Amniotic stem cell (primary cell): ENCODE results near the gene IFITM5.

ENCODE experiments used
- DNase-seq: peaks from one replicate; lab custom pipeline; 2025; lab: John Stamatoyannopoulos, UW

The IFITM5 gene

DNA sequence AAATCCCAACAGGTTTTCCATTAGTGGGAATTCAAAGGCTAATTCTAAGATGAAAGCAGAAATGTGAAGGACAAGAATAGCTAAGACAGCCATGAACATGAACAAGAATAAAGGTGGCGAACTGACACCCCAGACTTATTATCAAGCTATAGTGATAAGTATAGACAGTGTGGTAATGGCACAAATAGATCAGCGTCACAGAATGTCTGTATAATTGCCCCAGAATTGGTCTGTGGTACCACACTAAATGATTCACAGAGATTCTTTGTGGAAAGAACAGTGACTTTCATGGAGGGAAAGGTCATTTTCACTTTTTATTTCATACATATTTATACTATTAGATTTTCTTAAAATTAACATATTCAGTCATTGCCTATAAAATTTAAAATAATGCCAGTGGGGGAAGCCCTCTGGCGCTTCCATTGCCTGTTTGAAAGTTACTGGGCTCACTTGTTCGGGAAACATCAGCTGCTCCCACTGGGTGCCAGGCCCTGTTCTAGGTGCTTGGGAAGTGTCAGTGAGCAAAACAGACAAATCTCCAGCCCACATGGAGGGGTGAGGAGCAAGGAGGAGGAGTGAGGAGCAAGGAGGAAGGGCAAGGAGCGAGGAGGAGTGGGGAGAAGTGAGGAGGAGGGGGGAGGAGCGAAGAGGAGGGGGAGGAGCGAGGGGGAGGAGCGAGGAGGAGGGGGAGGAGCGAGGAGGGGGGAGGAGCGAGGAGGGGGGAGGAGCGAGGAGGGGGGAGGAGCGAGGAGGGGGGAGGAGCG, 32.5 kb downstream of the IFITM5 start:
- no peak for DNase-seq

DNA sequence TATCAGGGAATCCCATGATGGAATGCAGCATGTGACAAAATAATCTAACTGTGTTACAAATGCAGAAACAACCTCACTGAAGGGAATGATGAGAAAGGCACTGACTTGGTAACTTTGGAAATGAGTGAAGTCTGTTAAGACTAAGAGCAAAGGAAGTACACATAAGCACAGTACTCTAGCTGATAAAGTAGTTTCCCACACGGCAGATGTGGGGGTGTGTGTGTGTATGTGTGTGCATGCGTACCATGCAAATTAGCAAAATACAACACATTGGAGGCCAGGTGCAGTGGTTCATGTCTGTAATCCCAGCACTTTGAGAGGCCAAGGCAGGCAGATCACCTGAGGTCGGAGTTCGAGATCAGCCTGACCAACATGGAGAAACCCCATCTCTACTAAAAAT, 37.7 kb downstream of the IFITM5 start:
- no peak for DNase-seq

DNA sequence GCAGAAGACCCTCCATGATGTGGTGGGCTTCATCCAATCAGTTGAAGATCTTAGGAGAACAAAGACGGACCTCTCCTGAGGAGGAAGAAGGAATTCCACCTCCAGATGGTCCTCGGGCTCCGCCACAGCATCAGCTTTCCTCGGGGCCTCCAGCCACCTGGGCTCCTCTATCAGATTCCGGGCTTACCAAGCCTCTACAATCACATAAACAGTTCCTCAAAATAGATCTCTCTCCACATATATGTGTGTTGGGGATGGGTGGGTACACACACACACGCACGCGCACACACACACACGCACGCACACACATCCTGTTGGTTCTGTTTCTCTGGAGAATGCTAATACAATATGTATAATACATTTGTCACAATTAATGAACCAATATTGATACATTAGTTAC, 39.9 kb downstream of the IFITM5 start:
- no peak for DNase-seq

DNA sequence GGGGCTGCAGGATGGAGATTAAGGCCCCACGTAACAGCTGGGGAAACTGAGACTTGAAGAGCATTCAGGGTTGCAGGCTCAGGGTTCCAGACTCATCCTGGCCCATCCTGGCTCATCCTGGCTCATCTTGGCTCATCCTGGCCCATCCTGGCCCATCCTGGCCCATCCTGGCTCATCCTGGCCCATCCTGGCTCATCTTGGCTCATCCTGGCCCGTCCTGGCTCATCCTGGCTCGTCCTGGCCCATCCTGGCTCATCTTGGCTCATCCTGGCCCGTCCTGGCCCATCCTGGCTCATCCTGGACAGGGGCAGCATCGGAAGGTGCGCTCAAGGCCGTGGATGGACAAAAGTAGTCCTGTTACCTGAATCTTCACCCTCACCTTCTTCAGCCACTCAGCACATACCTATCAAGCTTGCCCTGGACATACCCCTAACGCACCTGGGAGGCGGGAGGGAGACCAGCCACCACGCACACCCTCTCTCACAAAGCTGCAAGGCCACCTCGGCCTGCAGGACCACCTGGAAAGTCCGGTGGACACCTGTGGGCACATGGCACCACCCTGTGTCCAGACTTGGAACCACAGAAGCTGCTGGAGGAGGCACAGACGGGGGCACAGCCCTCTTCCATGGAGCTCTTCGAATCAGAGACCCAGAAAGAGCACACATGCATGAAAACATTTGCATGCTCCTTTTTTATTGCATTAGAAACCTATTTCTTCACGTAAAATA, 41.4 kb downstream of the IFITM5 start:
- DNase-seq: no peak

DNA sequence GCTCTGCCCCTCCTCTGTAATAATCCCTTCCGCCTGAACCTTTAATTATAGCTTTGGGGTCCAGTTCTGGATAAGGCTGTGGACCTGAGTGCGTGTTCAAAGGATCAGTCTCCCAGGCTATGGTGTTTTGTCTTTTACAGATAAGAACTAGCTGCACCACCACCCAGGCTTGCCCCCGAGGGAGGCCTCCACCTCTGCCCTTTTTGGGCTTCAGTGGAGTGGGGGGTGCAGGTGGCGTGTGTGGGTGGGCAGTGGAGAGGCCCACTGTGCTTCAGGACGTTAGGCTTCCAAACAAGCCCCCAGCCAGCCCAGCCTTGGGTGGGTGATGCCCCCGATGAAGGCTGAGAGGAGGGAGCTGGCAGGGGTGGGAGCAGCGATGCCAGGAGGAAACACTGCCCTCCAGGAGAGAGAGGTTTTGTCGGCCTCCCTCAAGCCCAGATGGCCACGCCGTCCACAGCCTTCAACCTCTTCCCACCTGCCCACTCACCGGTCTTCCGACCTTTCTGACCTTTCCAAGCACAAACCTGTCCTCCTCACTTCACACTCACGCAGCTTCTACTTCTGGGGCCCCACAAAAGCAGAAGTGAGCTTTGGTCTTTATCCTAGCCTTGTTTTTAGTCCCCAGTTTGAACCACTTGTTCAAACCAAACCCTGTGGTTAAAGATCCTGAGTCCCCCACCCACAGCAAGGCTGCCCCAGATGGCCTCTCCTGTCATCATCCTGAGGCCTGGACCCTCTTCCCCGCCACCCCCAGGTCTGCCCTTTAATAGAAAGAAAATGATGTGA, 42.2 kb downstream of the IFITM5 start:
- DNase-seq: no peak

DNA sequence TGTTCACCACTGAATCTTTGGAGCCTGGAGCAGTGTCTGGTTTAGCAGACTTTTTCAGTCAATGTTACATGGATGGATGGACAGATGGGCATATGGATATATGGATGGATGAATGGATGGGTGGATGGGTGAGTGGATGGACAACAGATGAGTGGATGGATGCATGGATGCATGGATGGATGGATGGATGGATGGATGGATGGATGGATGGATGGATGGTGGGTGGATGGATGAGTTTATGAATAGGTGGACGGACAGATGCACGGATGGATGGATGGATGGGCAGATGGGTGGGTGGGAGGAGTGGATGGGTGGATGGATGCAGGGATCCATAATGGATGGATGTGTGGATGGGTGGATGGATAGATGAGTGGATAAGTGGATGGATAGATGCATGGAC, 43.5 kb downstream of the IFITM5 start:
- no peak for DNase-seq

DNA sequence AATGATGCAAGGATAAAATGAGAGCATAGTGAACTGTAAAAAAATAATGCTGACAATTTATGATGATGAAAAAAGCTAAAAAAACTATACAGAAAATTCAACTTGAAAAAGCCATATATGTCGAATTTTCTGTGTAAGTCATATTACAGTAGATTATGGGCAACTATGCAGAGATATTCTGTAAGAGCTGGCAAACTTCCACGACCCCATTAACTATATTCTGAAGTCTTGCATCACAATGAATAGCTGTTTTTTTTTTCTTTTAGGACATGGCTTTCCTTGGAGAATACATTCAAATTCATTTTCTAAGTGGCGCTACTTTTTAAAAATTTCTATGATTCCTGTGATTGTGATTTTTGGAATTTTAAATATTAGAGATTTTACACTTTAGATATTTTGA, 44.1 kb downstream of the IFITM5 start:
- no peak for DNase-seq

DNA sequence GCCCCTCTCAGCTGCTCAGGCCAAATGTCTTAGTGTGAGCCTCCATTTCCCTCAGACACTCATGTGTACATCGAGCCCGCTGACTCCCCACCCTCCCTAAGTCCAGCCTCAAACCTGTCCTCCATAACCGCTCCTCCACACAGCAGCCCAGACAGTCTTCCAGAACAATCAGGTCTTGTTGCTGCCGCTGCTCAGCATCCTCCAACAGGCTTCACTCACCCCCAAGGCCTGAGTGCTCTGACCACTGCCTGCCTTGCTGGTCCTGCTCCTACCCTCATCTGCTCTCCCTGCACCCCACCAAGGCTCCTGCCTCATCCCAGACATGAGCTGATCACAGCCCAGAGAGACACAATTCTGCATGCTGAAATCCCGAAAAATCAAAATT, 45.4 kb downstream of the IFITM5 start:
- DNase-seq: no peak

DNA sequence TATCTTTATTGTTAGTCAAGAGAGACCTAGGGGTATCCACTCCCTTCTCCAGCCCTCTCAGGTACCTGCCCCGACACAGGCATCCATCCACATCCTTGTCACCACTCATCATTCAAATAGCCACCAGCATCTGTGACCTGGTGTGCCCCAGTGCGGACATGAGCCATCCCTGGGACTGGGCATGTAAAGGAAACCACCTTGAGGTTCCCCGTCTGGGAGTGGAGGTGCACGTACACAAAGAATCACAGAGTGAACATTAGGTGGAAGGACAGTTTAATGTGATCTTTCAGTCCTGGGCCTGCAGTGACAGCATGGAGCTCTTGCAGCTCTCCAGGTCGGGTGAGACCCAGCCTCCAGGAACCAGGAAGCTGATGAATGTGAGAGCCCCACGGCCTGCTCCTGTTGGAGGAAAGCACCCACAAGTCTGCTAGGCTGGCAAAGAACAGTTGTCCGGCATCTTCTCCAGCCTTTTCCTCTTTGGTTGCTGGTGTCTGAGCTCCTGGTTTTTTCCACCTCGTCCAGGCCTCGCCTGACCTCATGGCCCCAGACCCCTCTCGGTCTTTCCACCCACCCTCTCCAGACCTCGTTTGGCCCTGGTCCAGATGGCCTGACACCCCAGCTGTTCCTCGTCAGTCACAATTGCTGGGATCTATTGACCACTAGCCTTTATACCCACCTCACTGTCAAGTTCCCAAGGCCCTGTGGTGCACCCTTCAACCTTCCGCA, 46.0 kb downstream of the IFITM5 start:
- no peak for DNase-seq

DNA sequence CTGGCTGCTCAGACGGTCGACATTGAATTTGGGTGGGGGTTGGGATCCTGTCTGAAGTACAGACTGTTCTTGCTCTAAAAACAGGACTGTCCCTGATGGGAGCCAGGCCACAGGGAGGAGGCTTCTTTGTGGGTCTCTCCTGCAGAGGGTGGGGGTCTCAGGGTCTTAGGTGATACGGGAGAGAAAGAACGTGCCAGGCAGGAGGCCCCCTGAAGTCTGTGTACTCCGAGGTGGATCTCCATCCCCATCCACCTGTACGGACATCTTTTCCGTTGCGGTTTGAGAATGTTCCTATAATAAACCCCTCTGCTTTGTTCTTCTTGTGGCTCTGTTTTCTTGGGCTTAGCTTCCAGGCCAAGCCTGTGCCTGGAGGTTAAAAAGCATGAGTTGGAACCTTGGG, 46.7 kb downstream of the IFITM5 start:
- no peak for DNase-seq

DNA sequence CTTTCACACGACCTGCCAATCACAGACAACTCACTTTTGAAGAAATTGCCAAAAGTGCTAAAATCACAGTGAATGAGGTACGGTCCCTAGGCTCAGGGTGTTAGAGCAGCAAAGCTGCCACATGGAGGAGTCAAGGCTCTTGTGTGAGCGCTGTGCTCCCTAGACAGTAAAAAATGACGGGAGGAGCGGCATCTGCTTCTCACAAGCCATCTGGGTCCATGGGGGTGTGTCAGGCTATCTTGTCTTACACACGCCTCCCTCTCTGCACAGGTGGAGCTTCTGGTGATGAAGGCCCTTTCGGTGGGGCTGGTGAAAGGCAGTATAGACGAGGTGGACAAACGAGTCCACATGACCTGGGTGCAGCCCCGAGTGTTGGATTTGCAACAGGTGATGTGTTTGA, 47.8 kb downstream of the IFITM5 start:
- DNase-seq: no peak

DNA sequence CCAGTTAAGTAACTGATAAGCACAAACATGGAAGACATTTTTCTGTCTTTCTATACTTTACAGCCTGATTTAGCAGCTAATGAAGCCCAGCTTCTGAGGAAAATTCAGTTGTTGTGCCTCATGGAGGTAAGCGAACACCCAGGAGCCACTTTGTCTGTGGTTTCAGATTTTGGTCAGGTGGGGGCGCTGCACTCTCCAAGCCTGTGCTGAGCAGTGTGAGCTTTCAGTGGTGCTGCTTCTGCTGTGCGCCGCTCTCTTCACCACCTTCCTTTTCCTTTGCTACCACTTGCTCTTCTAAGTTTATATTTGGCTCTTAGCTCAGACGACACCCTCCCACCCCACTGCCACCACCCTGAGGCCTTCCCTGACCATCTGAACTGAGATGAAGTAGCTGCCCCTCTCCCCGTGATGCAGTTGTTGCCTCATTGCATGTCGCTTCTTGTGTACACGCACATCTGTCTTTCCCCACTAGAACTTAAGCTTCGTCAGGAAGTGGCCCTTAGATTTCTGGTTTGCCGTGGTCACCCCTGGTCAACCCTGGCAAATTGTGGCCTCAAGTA, 48.5 kb downstream of the IFITM5 start:
- no peak for DNase-seq

DNA sequence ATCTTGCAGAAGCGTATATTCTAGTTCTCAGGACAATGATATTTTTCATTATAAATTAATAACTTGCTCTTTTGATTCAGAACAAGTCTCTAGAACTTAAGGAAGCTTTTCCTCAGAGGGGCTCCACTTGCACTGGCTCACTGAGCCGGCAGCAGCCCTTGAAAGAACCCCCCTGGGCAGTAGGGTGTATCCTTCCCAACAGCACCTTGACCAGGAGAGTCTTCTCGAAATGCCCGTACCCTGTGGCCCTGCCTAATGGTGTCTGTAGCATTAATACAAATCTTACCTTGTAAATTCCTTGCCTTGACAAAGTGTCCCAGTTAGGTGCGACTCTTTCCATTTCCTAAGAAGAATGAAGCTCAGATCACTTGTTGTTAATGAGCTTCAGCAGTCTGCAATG, 49.1 kb downstream of the IFITM5 start:
- no peak for DNase-seq

DNA sequence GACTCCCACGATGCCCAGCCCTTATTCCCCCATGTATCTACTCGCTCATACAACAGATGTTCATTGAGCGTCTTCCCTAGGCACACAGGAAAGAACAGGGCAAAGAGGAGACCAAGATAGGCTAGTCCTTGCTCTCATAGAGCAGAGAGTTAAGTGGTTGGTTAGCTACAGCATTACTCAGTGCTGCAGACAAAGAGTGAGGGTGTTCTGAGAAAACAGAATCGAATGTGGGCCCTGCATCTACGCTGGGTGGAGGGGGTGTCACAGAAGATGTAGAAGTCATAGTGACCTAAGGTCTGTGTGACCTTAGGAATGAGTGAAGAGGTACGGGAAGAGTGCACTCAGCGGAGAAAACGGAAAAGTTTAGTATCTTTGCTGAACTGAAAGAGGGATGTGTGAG, 50.3 kb downstream of the IFITM5 start:
- DNase-seq: no peak
